ENCODE data around the gene ANO2. TPM values are rescaled to one million over a fixed set of nuclear protein-coding genes. Genes with fewer than 3 reads are reported as not detected.

ANO2 gene
- total RNA-seq, 1 experiment from 2014 or later = not detected

DNA sequence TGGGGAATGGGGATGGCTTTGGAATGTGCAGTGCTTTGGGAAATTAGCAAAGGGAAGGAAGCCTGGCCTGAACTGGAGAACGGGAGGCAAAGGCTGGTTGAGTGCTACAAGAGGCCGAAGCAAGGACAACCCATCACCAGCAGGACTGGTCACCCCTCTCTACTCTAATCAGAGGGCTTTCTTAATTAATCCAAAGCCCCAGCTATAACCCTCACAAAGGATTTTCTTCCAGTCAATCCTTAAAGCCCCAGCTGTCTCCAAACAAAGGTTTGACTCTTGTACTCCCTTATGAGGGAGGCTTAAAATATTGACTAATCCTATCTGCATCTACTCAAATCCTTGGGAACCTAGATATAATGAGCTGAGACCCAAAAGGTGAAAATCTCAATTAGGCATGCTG lies 256.8 kb downstream of the ANO2 start:
- H3K9ac ChIP-seq (ENCODE audit: low read length) = no peak overlapping the region
- no peaks in the 10 kb centered on the region for H3K27me3 ChIP-seq (ENCODE audit: low read length)
- H2AFZ ChIP-seq (ENCODE audit: low read length) = no peak overlapping the region
- H3K4me3 ChIP-seq (ENCODE audit: low read length) = no peak overlapping the region
- POLR2A ChIA-PET (ENCODE audit: unreplicated experiment) = no interaction called here
- H3K79me2 ChIP-seq (ENCODE audit: low read length) = no peaks in the 10 kb centered on the region
- no peak overlapping the region for H3K4me2 ChIP-seq (ENCODE audit: low read length)
- no peaks in the 10 kb centered on the region for H3K36me3 ChIP-seq (ENCODE audit: low read depth, low read length)
- no TSS peak for BruUV-seq (replicated peaks)
- intact Hi-C loops (cut with micrococcal nuclease) = no loop called here
- ATAC-seq = no peak
- H3K27ac ChIP-seq (ENCODE audit: low read length) = no peak overlapping the region
- no peaks in the 10 kb centered on the region for H3K9me2 ChIP-seq (replicated peaks; ENCODE audit: low read length)
- TF ChIP-seq EZH2 (IDR thresholded peaks at IDR 0.05; ENCODE audit: low read length, unreplicated experiment) (no peak), EZH2phosphoT487 (IDR thresholded peaks at IDR 0.05; ENCODE audit: borderline replicate concordance, low read length) (no peak), CTCF (conservative IDR thresholded peaks at IDR 0.05; ENCODE audit: low read depth, low read length) (no peak)
- H3K4me1 ChIP-seq (ENCODE audit: insufficient read depth, low read length) = no peaks in the 10 kb centered on the region
- no peaks in the 10 kb centered on the region for H3K9me3 ChIP-seq (ENCODE audit: low read length)
- CTCF ChIA-PET = no interaction called here
- no peak for DNase-seq
- H3F3A ChIP-seq (ENCODE audit: low read length, unreplicated experiment) = no peaks in the 10 kb centered on the region
- no peaks in the 10 kb centered on the region for H4K20me1 ChIP-seq (ENCODE audit: low read length)

DNA sequence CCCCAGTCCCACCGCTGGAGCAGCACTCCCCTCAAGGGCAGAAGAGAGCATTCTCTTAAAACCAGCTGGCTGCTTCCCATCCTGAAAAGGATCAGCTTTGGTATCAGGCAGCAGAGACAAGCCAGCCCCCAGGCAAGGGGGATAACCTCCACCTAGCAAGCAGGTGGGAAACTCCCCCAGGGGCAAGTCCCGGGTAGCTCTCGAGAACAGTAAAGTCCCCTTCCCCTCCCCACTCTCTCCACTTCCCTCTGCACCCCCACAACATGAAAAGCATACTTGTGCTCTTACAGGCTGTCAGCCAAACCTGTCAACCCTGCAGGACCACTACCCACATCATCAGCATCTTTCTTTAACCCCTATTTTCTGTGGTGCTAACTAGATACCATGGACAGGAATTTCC lies 259.1 kb downstream of the ANO2 start:
- Histone ChIP-seq H3K27me3 (ENCODE audit: low read length) (no peaks in the 10 kb centered on the region), H3K4me3 (ENCODE audit: low read length) (no peak overlapping the region), H3K9me2 (replicated peaks; ENCODE audit: low read length) (no peaks in the 10 kb centered on the region), H3K4me2 (ENCODE audit: low read length) (no peak overlapping the region), H3K27ac (ENCODE audit: low read length) (no peak overlapping the region), H4K20me1 (ENCODE audit: low read length) (no peaks in the 10 kb centered on the region), H3K9ac (ENCODE audit: low read length) (no peak overlapping the region), H3K4me1 (ENCODE audit: insufficient read depth, low read length) (no peaks in the 10 kb centered on the region), H3K79me2 (ENCODE audit: low read length) (no peaks in the 10 kb centered on the region), H3K9me3 (ENCODE audit: low read length) (no peaks in the 10 kb centered on the region), H2AFZ (ENCODE audit: low read length) (no peak overlapping the region), H3K36me3 (ENCODE audit: low read depth, low read length) (no peaks in the 10 kb centered on the region), H3F3A (ENCODE audit: low read length, unreplicated experiment) (no peaks in the 10 kb centered on the region)
- intact Hi-C loops (cut with micrococcal nuclease) = no loop called here
- ChIA-PET POLR2A (ENCODE audit: unreplicated experiment) (no interaction called here), CTCF (no interaction called here)
- DNase-seq (no peak), ATAC-seq (no peak)
- no TSS peak for BruUV-seq (replicated peaks)
- TF ChIP-seq EZH2 (IDR thresholded peaks at IDR 0.05; ENCODE audit: low read length, unreplicated experiment) (no peak), EZH2phosphoT487 (IDR thresholded peaks at IDR 0.05; ENCODE audit: borderline replicate concordance, low read length) (no peak), CTCF (conservative IDR thresholded peaks at IDR 0.05; ENCODE audit: low read depth, low read length) (no peak)

- Histone ChIP-seq H3K36me3 (ENCODE audit: low read depth, low read length) (no peaks in the 10 kb centered on the region), H3K4me3 (ENCODE audit: low read length) (no peak overlapping the region), H3K4me2 (ENCODE audit: low read length) (no peak overlapping the region), H2AFZ (ENCODE audit: low read length) (no peak overlapping the region), H3K9me2 (replicated peaks; ENCODE audit: low read length) (no peaks in the 10 kb centered on the region), H3K27me3 (ENCODE audit: low read length) (0 out of 2 replicates have a peak, but pooled peaks cover 4% of the 10 kb centered on the region), H3K9me3 (ENCODE audit: low read length) (no peaks in the 10 kb centered on the region), H4K20me1 (ENCODE audit: low read length) (no peaks in the 10 kb centered on the region), H3K4me1 (ENCODE audit: insufficient read depth, low read length) (no peaks in the 10 kb centered on the region), H3K9ac (ENCODE audit: low read length) (no peak overlapping the region), H3K79me2 (ENCODE audit: low read length) (no peaks in the 10 kb centered on the region), H3F3A (ENCODE audit: low read length, unreplicated experiment) (no peaks in the 10 kb centered on the region), H3K27ac (ENCODE audit: low read length) (no peak overlapping the region)
- BruUV-seq (replicated peaks) = no TSS peak
- ChIA-PET CTCF (no interaction called here), POLR2A (ENCODE audit: unreplicated experiment) (no interaction called here)
- TF ChIP-seq CTCF (conservative IDR thresholded peaks at IDR 0.05; ENCODE audit: low read depth, low read length) (no peak), EZH2phosphoT487 (IDR thresholded peaks at IDR 0.05; ENCODE audit: borderline replicate concordance, low read length) (no peak), EZH2 (IDR thresholded peaks at IDR 0.05; ENCODE audit: low read length, unreplicated experiment) (no peak)
- ATAC-seq (no peak), DNase-seq (no peak)
- intact Hi-C loops (cut with micrococcal nuclease) = no loop called here
These were observed 260.1 kb downstream of the ANO2 start for GRCh38 chr12:5684989-5685388.
